Caco-2 (cell line): Measurements from ENCODE around the gene FGFR3. TPM values are rescaled to one million over a fixed set of nuclear protein-coding genes. Genes with fewer than 3 reads are reported as not detected.
A peak's percentile ranks its signal among the peaks of the same experiment; 100 is the strongest.

Source experiments
- BruUV-seq: library from RNA; stranded (reverse); fragments of 400-500 nt; replicated peaks from 2 replicates; lab custom pipeline; 2021; lab: Mats Ljungman, UMichigan
- CTCF ChIA-PET: fragments of 300-600 bp; sonication (Branson Sonifier 250); formaldehyde crosslinking; loops from one replicate; lab custom pipeline; 2022; ENCODE audit warnings: antibody characterized with exemption; lab: Charles Lee
- POLR2A ChIA-PET: fragments of 300-600 bp; sonication (Branson Sonifier 250); formaldehyde crosslinking; loops from one replicate; lab custom pipeline; 2022; ENCODE audit warnings: antibody characterized with exemption; lab: Charles Lee
- DNase-seq, 2 experiments: peaks; one replicate each; pipeline versions ENCODE4 v3.0.0 to v3.0.0-alpha.2; 2020 to 2022
- H3K27me3 ChIP-seq: replicated peaks from 2 replicates; pipeline ENCODE4 v1.6.0; 2011; ENCODE audit warnings: low read length; ENCODE audit not compliant: control insufficient read depth, insufficient read depth
- H3K36me3 ChIP-seq: 2 replicates; pipeline ENCODE4 v1.5.1; 2011; ENCODE audit warnings: low read length; ENCODE audit not compliant: control insufficient read depth, insufficient read depth
- H3K4me1 ChIP-seq: fragments of 250-450 bp; sonication (Bioruptor Pico); 2 replicates; pipeline ENCODE4 v1.5.1; 2020; ENCODE audit warnings: mild to moderate bottlenecking
- H3K4me3 ChIP-seq: 2 replicates; pipeline ENCODE4 v1.5.1; 2011; ENCODE audit warnings: low read depth, mild to moderate bottlenecking, control low read depth, low read length
- H3K9me3 ChIP-seq: fragments of 250-450 bp; sonication (Bioruptor Pico); 2 replicates; pipeline ENCODE4 v1.5.1; 2020; ENCODE audit warnings: mild to moderate bottlenecking, moderate library complexity
- H3K27ac Mint-ChIP-seq: one replicate; pipeline ENCODE4 v1.8.0; 2022; ENCODE audit warnings: mixed read lengths; ENCODE audit not compliant: unreplicated experiment
- H3K27me3 Mint-ChIP-seq: one replicate; pipeline ENCODE4 v1.8.0; 2022; ENCODE audit warnings: mixed read lengths; ENCODE audit not compliant: insufficient read depth, unreplicated experiment
- H3K36me3 Mint-ChIP-seq: one replicate; pipeline ENCODE4 v1.8.0; 2022; ENCODE audit warnings: mild to moderate bottlenecking, mixed read lengths; ENCODE audit not compliant: insufficient read depth, unreplicated experiment
- H3K4me1 Mint-ChIP-seq: one replicate; pipeline ENCODE4 v1.8.0; 2022; ENCODE audit warnings: low read depth, mixed read lengths; ENCODE audit not compliant: unreplicated experiment
- H3K4me3 Mint-ChIP-seq: one replicate; pipeline ENCODE4 v1.8.0; 2022; ENCODE audit warnings: mild to moderate bottlenecking, moderate library complexity, mixed read lengths; ENCODE audit not compliant: unreplicated experiment
- H3K9me3 Mint-ChIP-seq: one replicate; pipeline ENCODE4 v1.8.0; 2022; ENCODE audit warnings: mixed read lengths; ENCODE audit not compliant: unreplicated experiment
- CTCF ChIP-seq, 2 experiments: fragments of 200-600 bp in 1 of 2; IDR thresholded peaks; 1 replicate in 1 of 2; 2 replicates in 1 of 2; pipeline versions ENCODE4 v1.5.1 to v1.8.0; 2011 to 2022; ENCODE audit warnings: antibody characterized with exemption in 1 of 2, control low read depth in 1 of 2, inconsistent platforms in 1 of 2, low read depth in 1 of 2, low read length in 1 of 2, mild to moderate bottlenecking in 1 of 2, moderate library complexity in 1 of 2; ENCODE audit not compliant: insufficient read depth in 1 of 2, severe bottlenecking in 1 of 2, unreplicated experiment in 1 of 2
- intact Hi-C: fragments of 100-400 bp; cut with micrococcal nuclease; formaldehyde crosslinking; loops from one replicate; pipeline ENCODE4 v1.10.0; 2022; ENCODE audit not compliant: unreplicated experiment
- total RNA-seq: library from RNA; stranded (reverse); gene quantifications from 2 replicates; pipeline ENCODE4 v1.2.3, GENCODE V29; 2022

Gene FGFR3
- total RNA-seq, 1 experiment from 2014 or later, result 132 TPM

DNA sequence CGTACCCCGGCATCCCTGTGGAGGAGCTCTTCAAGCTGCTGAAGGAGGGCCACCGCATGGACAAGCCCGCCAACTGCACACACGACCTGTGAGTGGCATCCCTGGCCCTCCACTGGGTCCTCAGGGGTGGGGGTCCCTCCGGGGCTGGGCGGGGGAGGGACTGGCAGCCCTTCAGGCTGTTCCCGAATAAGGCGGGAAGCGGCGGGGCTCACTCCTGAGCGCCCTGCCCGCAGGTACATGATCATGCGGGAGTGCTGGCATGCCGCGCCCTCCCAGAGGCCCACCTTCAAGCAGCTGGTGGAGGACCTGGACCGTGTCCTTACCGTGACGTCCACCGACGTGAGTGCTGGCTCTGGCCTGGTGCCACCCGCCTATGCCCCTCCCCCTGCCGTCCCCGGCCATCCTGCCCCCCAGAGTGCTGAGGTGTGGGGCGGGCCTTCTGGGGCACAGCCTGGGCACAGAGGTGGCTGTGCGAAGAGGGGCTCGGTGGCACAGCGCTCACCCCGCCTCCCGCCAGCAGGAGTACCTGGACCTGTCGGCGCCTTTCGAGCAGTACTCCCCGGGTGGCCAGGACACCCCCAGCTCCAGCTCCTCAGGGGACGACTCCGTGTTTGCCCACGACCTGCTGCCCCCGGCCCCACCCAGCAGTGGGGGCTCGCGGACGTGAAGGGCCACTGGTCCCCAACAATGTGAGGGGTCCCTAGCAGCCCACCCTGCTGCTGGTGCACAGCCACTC, 13.7 kb downstream of the FGFR3 start:
- no peak for TF ChIP-seq CTCF (IDR thresholded peaks at IDR 0.05; ENCODE audit: insufficient read depth in 1 of 2, low read depth in 1 of 2, low read length in 1 of 2, severe bottlenecking in 1 of 2, unreplicated experiment in 1 of 2)
- no peaks in the 10 kb centered on the region for H3K27me3 Mint-ChIP-seq
- intact Hi-C loops, result no loop called here
- no peak overlapping the region for H3K27ac Mint-ChIP-seq
- no peaks in the 10 kb centered on the region for H3K27me3 ChIP-seq
- H3K4me1 Mint-ChIP-seq, result no peaks in the 10 kb centered on the region
- no peaks in the 10 kb centered on the region for H3K9me3 Mint-ChIP-seq
- ChIA-PET CTCF (interaction anchor here (0.6 kb wide), 1 partner anchor 39 kb away, joined by 5 read pairs; no protein-coding TSS in a partner anchor), POLR2A (interaction anchor here (0.6 kb wide), 1 partner anchor 34 kb away, joined by 7 read pairs; no protein-coding TSS in a partner anchor)
- no TSS peak for BruUV-seq
- H3K4me3 ChIP-seq, result no peak overlapping the region
- DNase-seq, result no peak
- H3K36me3 Mint-ChIP-seq, result peaks cover 63% of the 10 kb centered on the region
- no peak overlapping the region for H3K4me3 Mint-ChIP-seq
- H3K9me3 ChIP-seq, result no peaks in the 10 kb centered on the region
- no peaks in the 10 kb centered on the region; the same call in 1 of the 2 replicates for H3K36me3 ChIP-seq
- peaks cover 11% of the 10 kb centered on the region for H3K4me1 ChIP-seq

GRCh38 chr4:1807332-1807777, 14.3 kb downstream of the FGFR3 start:
- no peak for TF ChIP-seq CTCF (IDR thresholded peaks at IDR 0.05; ENCODE audit: insufficient read depth in 1 of 2, low read depth in 1 of 2, low read length in 1 of 2, severe bottlenecking in 1 of 2, unreplicated experiment in 1 of 2)
- H3K4me1 Mint-ChIP-seq, result no peaks in the 10 kb centered on the region
- H3K27me3 Mint-ChIP-seq, result no peaks in the 10 kb centered on the region
- POLR2A ChIA-PET, result no interaction called here
- peaks cover 57% of the 10 kb centered on the region for H3K36me3 Mint-ChIP-seq
- CTCF ChIA-PET, result no interaction called here
- H3K4me1 ChIP-seq, result peaks cover 6% of the 10 kb centered on the region
- no TSS peak for BruUV-seq
- no peak overlapping the region for H3K27ac Mint-ChIP-seq
- H3K36me3 ChIP-seq, result no peaks in the 10 kb centered on the region; the same call in 1 of the 2 replicates
- no peak overlapping the region for H3K4me3 ChIP-seq
- intact Hi-C loops, result no loop called here
- peak in 1 of 2 experiments; percentile 49 for DNase-seq
- H3K9me3 ChIP-seq, result no peaks in the 10 kb centered on the region
- no peak overlapping the region for H3K4me3 Mint-ChIP-seq
- no peaks in the 10 kb centered on the region for H3K27me3 ChIP-seq
- no peaks in the 10 kb centered on the region for H3K9me3 Mint-ChIP-seq

DNA sequence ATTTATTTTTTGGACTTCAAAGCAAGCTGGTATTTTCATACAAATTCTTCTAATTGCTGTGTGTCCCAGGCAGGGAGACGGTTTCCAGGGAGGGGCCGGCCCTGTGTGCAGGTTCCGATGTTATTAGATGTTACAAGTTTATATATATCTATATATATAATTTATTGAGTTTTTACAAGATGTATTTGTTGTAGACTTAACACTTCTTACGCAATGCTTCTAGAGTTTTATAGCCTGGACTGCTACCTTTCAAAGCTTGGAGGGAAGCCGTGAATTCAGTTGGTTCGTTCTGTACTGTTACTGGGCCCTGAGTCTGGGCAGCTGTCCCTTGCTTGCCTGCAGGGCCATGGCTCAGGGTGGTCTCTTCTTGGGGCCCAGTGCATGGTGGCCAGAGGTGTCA, 15.3 kb downstream of the FGFR3 start:
- Histone ChIP-seq H3K9me3 (no peaks in the 10 kb centered on the region), H3K27me3 (no peaks in the 10 kb centered on the region), H3K4me3 (no peak overlapping the region), H3K36me3 (no peaks in the 10 kb centered on the region; the same call in 1 of the 2 replicates), H3K4me1 (peaks cover 4% of the 10 kb centered on the region; the same call in 1 of the 2 replicates)
- no peaks in the 10 kb centered on the region for H3K27me3 Mint-ChIP-seq
- intact Hi-C loops, result no loop called here
- no peak for TF ChIP-seq CTCF (IDR thresholded peaks at IDR 0.05; ENCODE audit: insufficient read depth in 1 of 2, low read depth in 1 of 2, low read length in 1 of 2, severe bottlenecking in 1 of 2, unreplicated experiment in 1 of 2)
- POLR2A ChIA-PET, result no interaction called here
- no peaks in the 10 kb centered on the region for H3K4me1 Mint-ChIP-seq
- H3K4me3 Mint-ChIP-seq, result no peak overlapping the region
- peaks cover 55% of the 10 kb centered on the region for H3K36me3 Mint-ChIP-seq
- CTCF ChIA-PET, result interaction anchor here (1.1 to 3.1 kb wide), 3 partner anchors 13 to 61 kb away, joined by 3 to 23 read pairs (median 4); no protein-coding TSS in a partner anchor
- no peak for DNase-seq
- no peaks in the 10 kb centered on the region for H3K9me3 Mint-ChIP-seq
- TSS peak; percentile 65 for BruUV-seq
- no peak overlapping the region for H3K27ac Mint-ChIP-seq
